ENCODE data around the gene WDR33.

DNA sequence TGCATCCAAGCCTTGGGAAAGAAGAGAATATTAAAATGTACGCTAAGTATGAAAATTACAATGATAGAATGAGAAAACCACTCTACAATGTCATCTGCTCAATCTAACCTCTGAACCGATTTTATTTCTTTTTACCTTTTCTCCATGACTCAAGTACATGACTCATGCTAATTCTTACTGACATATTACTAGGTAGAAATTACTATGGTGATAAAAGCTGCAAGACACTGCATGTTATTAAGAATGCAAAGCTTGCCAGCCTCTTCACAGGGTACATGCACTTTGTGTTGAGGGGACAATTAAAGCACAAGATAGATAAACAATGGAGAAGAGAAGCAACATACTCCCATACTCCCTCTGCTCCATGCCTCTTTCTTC lies 89.0 kb downstream of the WDR33 start:
- no peak for TF ChIP-seq YY1 (IDR thresholded peaks at IDR 0.05; ENCODE audit: low read depth)
- TF ChIP-seq TAF1 (IDR thresholded peaks at IDR 0.05; ENCODE audit: low read depth) = no peak
- TF ChIP-seq CEBPB (IDR thresholded peaks at IDR 0.05) = no peak
- no peak for TF ChIP-seq REST (IDR thresholded peaks at IDR 0.05; ENCODE audit: low read depth)
- TF ChIP-seq EP300 (IDR thresholded peaks at IDR 0.05; ENCODE audit: borderline replicate concordance) = no peak
- TF ChIP-seq, protein P1, sequence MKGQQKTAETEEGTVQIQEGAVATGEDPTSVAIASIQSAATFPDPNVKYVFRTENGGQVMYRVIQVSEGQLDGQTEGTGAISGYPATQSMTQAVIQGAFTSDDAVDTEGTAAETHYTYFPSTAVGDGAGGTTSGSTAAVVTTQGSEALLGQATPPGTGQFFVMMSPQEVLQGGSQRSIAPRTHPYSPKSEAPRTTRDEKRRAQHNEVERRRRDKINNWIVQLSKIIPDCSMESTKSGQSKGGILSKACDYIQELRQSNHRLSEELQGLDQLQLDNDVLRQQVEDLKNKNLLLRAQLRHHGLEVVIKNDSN (IDR thresholded peaks at IDR 0.05) = no peak
- no peak for TF ChIP-seq TCF12 (IDR thresholded peaks at IDR 0.05; ENCODE audit: low read depth)
- TF ChIP-seq TEAD4 (IDR thresholded peaks at IDR 0.05) = no peak
- no peak for TF ChIP-seq RAD21 (IDR thresholded peaks at IDR 0.05; ENCODE audit: low read depth)
- TF ChIP-seq, protein P2, sequence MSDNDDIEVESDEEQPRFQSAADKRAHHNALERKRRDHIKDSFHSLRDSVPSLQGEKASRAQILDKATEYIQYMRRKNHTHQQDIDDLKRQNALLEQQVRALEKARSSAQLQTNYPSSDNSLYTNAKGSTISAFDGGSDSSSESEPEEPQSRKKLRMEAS (IDR thresholded peaks at IDR 0.05) = no peak
- TF ChIP-seq EGR1 (IDR thresholded peaks at IDR 0.05) = no peak
- no peak for TF ChIP-seq CREB1 (IDR thresholded peaks at IDR 0.05; ENCODE audit: low read depth)
- TF ChIP-seq FOXM1 (IDR thresholded peaks at IDR 0.05; ENCODE audit: borderline replicate concordance, low read depth) = no peak

All from Ishikawa (cell line).